GM19238 (cell line): ENCODE data around the gene MAMDC2.

ENCODE experiments used
- DNase-seq: peaks from one replicate; pipeline ENCODE4 v3.0.0; 2011; ENCODE audit warnings: low spot score; ENCODE audit not compliant: insufficient read length

MAMDC2 gene

DNA sequence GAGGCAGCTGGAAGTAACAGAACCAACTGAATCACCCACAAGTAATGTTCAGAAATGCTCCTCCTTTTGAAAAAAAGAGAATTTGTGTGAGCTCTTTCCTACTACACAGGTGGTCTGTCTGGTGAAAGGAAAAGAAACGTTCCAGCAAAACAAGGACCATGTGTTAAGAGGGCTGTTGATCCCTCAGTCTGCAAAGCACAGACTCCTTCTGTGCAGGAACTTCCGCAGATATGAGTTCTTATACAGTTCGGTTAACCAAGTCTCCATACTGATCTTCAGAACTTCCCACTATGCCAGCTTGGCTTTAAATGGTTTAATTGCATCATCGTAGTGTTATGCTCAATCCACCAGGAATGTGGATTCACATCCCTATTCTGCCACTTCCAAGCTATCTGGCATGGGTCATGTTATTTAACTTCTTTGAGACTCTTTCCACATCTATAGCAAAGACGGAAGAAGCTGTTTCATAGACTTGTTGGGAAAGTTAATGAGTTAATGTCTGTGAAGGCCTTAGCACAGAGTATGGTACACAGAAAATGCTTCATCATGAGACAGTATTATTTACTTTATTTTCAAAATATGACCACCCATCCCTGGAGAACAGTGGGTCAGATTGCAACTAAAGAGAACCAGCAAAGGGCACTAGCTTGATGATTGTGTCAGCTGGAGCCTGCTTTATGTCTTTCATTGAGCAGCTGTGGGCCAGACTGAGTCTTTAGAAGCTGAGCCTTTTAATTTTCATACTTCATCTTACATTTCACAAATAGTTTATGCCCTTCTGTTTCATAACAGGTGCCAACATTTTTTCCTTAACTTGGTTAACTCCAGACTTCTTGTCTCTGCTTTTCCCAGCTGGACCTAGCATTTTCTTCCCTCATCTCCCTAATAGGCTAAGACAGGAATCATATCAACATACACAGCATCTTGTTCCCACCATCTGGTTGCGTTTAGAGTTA lies 89.9 kb downstream of the MAMDC2 start:
- no peak for DNase-seq

DNA sequence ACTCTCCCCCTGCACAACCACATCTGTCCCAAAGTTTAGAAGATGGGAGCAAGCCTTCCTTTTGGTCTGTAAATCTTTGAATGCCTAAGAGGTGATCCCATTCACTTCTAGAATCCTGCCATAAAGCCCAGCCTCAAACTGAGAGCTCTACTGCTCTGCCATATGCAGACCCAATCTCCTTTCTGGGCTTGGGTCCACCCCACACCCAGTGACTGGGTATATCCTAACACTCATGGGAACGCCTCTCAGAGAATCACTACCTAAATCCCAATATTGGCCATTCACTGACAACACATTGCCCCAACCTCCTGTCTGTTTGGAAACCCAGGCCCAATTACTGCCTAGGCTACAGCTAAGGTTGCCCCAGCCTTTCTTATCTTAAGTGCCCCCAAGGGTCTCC lies 90.7 kb downstream of the MAMDC2 start:
- no peak for DNase-seq

- DNase-seq: no peak
These were observed 91.5 kb downstream of the MAMDC2 start for GRCh38 chr9:70135176-70135575.

DNA sequence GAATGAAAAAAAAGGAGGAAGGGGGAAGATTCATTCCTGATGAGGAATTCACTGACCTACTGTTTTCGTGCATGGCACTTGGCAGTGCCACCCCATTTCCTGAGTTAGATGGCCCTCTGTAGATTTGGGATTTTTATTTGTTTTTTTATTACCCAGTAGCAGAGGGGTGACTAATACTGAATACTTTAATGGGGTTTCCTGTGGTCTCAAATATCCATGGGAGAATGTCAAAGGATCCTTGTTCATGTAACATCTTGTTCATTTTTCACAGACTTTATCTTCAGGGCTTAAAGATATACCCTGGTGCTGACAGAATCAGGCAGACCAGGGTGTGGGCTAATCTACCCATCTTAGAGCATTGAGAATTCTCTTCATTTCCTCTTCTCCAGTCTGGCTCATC lies 93.0 kb downstream of the MAMDC2 start:
- DNase-seq: no peak

- DNase-seq: no peak
These were observed 93.9 kb downstream of the MAMDC2 start for GRCh38 chr9:70137577-70137976.

- no peak for DNase-seq
These were observed 98.5 kb downstream of the MAMDC2 start for GRCh38 chr9:70142101-70142500.

DNA sequence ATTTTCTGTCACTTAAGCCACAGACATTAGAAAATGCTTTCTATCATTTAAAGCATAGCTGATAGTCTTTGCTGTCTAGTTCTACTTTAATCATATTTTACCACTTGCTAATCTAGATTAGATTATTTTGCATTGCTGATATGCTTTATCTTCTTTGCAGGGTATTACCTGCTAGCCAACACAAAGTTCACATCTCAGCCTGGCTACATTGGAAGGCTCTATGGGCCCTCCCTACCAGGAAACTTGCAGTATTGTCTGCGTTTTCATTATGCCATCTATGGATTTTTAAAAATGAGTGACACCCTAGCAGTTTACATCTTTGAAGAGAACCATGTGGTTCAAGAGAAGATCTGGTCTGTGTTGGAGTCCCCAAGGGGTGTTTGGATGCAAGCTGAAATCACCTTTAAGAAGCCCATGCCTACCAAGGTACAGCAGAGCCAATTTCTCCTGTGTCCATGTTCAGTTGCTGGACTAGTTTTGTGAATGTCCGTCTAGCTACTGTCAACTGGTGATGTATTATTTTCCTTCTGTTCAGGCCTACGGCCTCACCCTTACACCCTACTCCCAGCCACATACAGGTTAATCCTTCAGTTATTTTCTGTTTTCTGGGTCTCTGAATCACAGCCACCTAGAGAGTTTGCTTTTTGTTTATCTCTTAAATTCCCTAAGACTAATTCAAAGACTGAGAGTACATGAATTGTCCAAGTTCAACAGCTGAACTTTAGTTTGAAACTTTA lies 99.9 kb downstream of the MAMDC2 start:
- DNase-seq: no peak

GRCh38 chr9:70144131-70144503 lies 100.5 kb downstream of the MAMDC2 start:
- DNase-seq: no peak

GRCh38 chr9:70145981-70146380 lies 102.3 kb downstream of the MAMDC2 start:
- DNase-seq: no peak

GRCh38 chr9:70147196-70147595 lies 103.5 kb downstream of the MAMDC2 start:
- DNase-seq: no peak

DNA sequence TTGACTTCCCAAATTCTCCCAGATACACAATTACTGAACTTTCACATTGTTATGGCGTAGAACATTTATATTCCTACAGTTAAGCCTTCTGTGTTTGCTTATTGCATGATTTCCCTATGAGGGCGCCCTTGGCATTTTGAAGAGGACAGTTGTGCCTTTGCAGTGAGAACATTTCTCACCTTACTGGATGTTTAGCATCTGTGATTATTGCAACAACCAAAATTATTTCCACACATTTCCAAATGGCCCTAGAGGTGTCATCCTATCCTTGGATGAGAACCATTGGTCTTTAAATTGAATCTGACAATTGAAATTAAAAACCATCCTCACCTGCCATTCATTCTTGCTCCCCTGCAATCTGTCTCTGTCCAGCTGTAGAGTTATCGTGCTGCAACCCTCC lies 104.0 kb downstream of the MAMDC2 start:
- no peak for DNase-seq

DNA sequence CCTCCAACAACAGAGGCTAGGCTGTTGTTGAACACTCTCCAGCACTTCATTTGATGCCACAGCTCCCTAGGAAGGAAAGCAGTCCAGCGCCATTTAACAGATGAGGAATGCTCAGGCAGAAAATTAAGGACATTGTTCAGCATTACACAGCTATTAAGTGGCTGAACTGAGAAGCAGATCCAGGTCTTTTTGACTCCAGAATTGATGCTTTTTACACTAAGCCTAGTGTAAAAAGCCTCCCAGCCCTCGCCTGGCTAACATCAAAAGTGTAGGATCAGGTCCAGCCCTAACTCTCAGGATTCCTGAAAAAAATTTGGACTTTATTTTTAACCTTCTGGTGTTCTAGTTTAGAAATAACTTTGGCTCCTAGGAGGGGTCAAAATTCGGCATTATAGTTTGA lies 108.7 kb downstream of the MAMDC2 start:
- no peak for DNase-seq

DNA sequence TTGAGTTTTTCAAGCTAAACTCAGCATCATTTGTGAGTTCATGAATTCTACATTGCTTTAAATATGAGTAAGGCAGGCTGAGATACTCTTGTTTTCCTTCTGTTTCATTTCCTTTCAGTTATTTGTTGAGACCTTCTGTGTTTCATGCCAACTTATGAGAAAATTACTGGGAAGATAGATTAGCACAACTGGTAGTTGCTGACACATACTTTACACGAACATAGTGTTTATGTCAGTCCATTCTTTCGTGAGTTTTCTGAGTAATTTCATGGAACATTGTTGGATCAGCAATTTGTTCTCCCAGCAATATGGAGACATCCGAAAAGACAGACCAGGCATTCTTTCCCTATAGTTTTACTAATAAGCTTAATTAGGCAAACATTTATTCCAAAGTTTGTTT lies 113.1 kb downstream of the MAMDC2 start:
- no peak for DNase-seq

- no peak for DNase-seq
These were observed 116.0 kb downstream of the MAMDC2 start for GRCh38 chr9:70159630-70160029.

DNA sequence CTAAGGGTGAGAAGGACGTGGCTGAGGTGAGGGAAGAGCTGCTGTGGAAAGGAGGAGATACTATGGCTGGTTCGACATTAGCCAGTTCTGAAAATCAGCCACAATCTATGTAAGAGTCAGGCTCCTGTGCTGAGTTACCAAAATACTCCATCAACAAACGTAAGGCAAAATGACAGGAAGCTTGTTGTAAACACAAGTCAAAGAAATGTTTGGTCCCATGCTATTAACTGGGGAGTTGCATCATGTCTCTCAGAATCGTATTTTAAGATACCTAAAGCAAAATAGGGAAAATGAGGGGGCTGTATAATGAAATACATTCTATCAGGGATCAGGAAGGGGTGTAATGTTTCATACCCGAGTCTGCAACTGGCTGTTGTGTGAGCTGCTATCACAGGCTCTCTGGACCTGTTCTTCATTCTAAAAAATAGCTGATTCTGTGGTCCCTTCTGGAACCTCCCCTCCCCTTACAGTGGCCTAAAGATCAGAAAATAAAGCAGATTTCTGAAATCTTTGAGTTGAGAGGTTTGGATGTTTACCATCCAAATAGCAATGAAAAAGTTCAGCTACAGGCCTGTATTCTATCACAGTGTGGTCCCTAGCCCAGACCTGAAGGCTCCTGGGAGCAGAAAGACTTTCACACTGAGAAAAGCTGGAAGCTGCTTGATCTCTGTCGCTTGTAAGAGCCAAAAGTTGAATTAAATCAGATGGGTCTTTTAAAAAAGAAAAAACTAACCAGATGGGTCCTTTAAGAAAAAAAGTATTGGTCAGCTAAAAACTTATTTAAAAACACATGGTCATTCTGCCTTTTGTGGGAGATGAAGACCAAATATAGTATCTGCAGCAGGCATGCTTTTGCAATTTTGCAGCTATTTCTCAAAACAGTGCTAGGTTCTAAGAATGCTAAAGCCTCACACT lies 117.3 kb downstream of the MAMDC2 start:
- DNase-seq: no peak

DNA sequence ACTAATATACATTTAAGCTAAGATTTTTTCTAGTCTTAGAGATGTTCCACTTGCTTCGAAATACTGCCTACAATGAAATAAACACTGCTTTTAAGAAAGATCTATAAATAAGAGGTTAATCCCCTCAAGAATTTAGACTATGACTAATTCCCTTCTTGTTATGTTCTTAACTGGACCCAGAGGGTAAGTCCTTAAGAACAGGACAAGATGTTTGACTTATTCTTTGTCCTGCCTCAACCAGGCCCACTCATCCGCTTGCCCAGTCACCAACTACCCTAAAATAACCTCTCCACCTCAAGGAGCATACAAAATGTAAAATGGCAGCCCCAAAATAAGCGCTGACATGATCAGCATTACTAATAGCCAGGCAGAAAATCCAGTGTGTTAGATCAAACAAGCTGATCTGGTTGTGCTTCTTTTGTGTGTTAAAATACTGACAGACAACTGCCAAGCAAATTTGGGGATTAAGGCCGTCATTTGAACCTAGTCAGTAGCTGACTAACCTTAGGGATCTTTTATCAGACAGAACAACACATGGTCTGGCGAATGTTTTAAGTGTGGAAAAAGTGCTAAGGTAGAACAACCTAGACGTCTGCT lies 121.5 kb downstream of the MAMDC2 start:
- no peak for DNase-seq

DNA sequence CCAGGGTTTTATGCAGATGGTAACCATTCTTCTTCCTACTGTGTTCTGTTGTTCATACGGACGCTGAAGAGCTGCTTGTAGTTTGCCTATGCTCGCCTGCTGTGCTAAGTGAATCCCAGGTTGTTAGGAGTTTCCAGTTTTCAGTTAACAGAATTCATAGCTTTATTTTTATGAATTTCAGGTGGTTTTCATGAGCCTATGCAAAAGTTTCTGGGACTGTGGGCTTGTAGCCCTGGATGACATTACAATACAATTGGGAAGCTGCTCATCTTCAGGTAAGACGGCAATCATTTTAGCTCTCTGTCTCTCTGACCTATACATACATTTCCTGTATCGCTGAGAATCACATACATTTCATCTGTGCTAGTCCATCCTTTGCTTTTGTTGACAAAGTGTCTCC lies 124.9 kb downstream of the MAMDC2 start:
- DNase-seq: no peak

DNA sequence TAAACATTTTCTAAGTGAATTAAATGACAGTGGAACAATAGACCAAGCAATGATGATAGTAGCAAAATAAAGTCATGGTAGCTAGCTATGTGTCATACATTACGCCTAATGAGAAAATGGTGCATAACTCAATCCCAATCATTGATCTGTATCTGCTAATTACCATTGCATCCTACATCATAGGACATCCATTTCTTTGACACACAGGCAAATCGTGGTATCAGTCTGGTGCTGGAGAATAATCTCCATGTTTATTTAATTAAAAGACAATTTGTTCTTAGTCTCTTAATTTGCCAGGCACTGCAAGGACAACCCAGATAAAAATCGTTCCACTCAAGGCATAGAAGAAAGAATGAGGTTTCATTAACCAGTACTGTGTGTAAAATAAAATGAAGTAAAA lies 125.6 kb downstream of the MAMDC2 start:
- no peak for DNase-seq

DNA sequence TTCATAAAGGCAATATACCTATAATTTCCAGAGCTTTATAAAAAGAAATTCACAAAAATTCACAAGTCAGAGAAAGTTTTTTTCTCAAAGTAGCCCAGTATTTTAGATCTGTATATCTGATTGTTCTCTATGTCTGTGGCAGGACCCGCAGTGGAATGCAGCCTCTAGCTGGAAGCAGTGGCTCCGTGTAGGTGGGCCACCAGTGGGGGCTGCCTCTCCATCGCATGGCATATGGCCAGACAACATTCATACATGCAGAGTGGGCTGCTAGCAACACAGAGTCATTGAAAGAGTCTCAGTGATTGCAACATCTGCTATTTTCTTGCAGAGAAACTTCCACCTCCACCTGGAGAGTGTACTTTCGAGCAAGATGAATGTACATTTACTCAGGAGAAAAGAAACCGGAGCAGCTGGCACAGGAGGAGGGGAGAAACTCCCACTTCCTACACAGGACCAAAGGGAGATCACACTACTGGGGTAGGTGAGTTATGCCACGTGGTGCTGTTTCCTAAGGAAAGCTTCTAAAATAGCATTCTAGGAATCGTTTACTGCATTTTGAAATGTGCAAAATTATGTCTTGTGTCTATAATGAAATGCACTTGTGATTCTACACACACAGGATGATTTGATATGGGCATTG lies 126.6 kb downstream of the MAMDC2 start:
- DNase-seq: no peak

DNA sequence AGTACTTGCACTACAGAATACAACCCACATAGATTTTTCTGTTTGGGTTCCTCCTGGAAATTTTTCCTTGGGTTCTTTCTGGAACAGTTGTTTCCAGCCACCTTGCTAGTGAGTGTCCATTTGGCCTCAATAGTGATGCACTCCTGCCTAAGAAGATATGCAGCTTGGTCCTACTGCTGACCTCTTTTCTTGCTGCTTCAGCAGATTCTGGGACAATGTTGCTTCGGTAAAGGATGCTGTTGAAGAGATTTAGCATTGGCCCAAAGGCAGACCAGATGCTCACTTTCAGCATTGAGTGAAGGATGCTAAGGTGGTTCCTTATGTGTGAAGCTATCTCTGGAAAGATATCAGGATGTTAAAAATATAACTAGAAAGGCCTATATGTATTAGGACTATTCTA lies 128.9 kb downstream of the MAMDC2 start:
- DNase-seq: no peak

GRCh38 chr9:70177121-70177520 lies 133.5 kb downstream of the MAMDC2 start:
- no peak for DNase-seq
